IPS-11a (cell line): Measurements from ENCODE around the gene SLC27A4.
A peak's percentile ranks its signal among the peaks of the same experiment; 100 is the strongest.
"Not testable (repeated sequence)": the region's sequence is repeated elsewhere in the genome, so short reads cannot be mapped to it uniquely, and the experiment has no call there.

Experiments
- H3K4me3 ChIP-seq: one replicate; pipeline ENCODE4 v1.5.1; 2013; ENCODE audit warnings: low read depth, low read length, control low read depth

SLC27A4 gene

GRCh38 chr9:128323791-128324190 is 16.5 kb upstream of the SLC27A4 start:
- peak overlapping the region; percentile 98 for H3K4me3 ChIP-seq

DNA sequence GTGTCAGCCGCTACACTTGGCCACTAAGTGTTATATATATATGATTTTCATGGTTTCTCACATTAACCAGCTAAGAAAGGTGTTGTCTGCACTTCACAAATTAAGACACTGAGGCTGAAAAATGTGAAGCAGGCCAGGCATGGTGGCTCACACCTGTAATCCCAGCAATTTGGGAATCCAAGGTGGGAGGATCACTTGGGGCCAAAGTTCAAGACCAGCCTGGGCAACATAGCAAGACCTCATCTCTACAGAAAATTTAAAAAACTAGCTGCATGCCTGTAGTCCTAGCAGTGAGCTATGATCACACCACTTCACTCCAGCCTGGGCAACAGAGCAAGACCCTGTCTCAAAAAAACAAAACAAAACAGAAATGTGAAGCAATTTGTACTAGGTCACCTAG is 15.9 kb upstream of the SLC27A4 start:
- H3K4me3 ChIP-seq = no peak overlapping the region

GRCh38 chr9:128325629-128326028 is 14.7 kb upstream of the SLC27A4 start:
- no peak overlapping the region for H3K4me3 ChIP-seq

GRCh38 chr9:128333451-128333869 is 6.9 kb upstream of the SLC27A4 start:
- H3K4me3 ChIP-seq = no peak overlapping the region

- no peak overlapping the region for H3K4me3 ChIP-seq
Observed at GRCh38 chr9:128335161-128335560, 5.2 kb upstream of the SLC27A4 start.

DNA sequence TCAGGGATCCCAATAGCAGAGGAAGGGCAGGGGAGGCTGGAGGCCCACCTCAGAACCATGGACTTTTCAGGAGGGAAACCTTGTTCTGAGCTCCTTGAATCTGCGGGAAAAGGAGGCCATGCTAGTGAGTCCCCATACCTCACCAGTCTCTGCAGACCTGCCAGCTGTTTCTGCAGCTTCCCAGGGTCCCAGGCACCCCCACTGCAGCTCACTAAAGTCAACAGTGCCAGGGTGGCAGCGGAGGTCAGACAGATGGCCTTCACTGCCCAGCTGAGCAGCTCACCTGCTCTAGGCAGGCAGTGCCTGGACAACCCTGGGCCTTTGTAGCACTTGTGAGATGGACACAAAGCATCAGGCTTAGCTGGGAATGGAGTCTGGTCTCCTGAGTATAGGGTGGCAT is 4.4 kb upstream of the SLC27A4 start:
- no peak overlapping the region for H3K4me3 ChIP-seq

- no peak overlapping the region for H3K4me3 ChIP-seq
Observed at GRCh38 chr9:128337936-128338335, 2.4 kb upstream of the SLC27A4 start.

GRCh38 chr9:128338852-128339614 is 1.3 kb upstream of the SLC27A4 start:
- H3K4me3 ChIP-seq = not testable (repeated sequence)

DNA sequence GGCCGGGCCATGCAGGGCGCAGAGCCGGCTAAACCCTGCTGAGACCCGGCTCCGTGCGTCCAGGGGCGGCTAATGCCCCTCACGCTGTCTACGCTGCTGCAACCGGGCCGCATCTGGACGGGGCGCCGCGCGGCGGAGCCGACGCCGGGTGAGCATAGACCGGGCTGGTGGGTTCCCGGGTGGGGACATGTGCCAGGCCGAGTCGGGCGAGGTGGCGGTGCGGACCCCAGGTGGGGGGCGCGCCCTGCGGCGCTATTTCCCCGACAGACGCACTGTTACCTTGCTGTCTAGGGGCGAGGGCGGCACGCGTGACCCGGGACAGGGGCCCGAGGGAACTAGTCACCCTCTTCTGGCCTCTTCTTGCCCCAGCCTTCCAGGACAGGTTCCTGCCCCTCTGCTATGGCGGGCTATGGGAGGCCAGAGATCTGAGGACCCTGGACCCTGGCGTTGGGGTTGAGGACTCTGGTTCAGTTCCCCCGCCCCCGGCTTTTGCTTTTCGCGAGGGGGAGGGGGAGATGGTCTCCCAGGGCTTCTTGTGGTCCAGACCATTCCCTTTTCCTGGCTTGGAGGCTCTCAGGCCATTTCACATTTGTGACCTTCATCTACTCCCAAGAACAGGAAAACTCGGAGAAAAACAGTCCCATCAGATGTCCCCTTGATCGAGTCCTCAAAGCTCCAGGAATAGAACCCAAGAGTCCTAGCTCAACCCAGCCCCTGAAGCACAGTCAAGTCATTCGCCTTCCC is 536 bp downstream of the SLC27A4 start:
- peak overlapping the region; percentile 63 for H3K4me3 ChIP-seq

- peak overlapping the region; percentile 63 for H3K4me3 ChIP-seq
Observed at GRCh38 chr9:128341435-128341849, 1.1 kb downstream of the SLC27A4 start.

DNA sequence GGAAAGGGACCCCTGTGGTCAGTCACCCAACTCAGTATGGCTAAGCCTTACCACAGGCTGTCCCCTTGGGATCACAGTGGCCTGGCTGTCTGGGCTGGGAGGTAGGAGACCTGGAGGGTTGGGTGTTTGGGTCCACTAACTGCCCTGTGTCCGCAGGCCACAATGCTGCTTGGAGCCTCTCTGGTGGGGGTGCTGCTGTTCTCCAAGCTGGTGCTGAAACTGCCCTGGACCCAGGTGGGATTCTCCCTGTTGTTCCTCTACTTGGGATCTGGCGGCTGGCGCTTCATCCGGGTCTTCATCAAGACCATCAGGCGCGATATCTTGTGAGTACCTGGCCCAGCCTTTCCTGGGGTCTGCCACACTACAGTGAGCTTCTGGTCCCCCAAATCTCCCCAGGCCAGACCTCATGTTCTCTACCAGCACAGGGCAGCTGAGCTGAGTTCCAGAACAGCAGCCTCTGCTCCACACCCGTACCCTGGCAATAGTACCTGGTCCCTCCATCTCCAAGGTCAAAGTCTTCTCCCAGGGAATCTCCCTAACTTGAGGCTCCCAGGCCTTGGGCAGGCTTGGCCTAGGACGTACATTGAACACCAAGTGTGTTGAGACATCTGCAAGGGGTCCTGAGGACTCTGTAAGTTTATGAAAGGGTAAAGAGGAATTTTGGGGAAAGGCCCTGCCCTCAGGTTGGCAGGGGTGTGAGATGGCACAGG is 2.8 kb downstream of the SLC27A4 start:
- no peak overlapping the region for H3K4me3 ChIP-seq

DNA sequence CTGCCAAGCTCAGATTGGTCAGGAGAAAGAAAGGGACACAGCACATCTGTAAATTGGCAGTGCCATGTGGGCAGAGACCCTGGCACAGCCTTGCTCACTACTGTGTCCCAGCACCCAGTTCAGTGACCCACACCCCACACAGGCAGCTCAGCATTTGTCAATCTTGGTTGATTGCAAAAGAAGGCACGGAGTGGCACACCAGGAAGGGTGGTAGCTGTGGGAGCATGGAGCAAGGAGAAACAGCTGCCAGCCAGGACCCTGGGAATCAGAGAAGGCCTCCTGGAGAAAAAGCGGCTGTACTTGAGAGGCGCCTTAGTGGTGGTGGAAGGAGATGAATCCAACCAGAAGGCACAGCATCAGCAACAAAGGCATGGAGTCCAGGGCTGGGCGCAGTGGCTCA is 3.5 kb downstream of the SLC27A4 start:
- no peak overlapping the region for H3K4me3 ChIP-seq

DNA sequence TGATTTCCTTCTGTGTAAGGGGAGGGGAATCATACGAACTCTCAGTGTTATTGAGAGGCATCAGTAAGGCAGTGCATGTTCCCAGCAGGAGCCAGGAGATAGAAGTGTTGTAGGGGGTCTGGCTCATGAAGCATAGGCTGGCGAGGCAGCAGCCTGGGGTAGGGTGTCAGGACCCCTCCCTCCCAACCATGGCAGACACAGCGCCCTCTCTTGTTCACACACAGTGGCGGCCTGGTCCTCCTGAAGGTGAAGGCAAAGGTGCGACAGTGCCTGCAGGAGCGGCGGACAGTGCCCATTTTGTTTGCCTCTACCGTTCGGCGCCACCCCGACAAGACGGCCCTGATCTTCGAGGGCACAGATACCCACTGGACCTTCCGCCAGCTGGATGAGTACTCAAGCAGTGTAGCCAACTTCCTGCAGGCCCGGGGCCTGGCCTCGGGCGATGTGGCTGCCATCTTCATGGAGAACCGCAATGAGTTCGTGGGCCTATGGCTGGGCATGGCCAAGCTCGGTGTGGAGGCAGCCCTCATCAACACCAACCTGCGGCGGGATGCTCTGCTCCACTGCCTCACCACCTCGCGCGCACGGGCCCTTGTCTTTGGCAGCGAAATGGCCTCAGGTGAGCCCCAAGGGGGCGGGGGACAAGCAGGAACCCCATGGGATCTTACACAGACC is 4.7 kb downstream of the SLC27A4 start:
- H3K4me3 ChIP-seq = no peak overlapping the region

DNA sequence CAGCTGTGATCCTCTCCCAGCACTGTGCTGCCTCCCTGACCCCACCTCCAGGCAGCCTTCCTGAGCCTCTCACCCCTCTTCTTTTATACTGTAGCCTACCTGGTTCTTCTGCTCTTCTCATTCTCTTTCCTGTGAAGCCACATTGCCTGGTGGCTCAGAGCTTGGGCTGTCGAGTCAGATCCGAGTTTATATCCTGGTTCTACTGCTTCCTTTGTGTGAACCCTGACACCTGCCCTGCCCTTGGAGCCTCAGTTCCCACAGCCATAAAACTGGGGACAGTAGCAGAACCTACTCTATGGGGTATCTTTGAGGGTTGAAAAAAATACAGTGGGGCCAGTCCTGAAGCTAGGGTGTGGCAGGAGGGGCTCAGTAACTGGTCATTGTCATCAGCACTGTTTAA is 8.8 kb downstream of the SLC27A4 start:
- H3K4me3 ChIP-seq = no peak overlapping the region

GRCh38 chr9:128349772-128350171 is 9.4 kb downstream of the SLC27A4 start:
- no peak overlapping the region for H3K4me3 ChIP-seq

- no peak overlapping the region for H3K4me3 ChIP-seq
Observed at GRCh38 chr9:128355451-128355850, 15.1 kb downstream of the SLC27A4 start.

GRCh38 chr9:128358090-128358489 is 17.8 kb downstream of the SLC27A4 start:
- no peak overlapping the region for H3K4me3 ChIP-seq

- no peak overlapping the region for H3K4me3 ChIP-seq
Observed at GRCh38 chr9:128358861-128359260, 18.5 kb downstream of the SLC27A4 start.

GRCh38 chr9:128360826-128361225 is 20.5 kb downstream of the SLC27A4 start:
- no peak overlapping the region for H3K4me3 ChIP-seq

DNA sequence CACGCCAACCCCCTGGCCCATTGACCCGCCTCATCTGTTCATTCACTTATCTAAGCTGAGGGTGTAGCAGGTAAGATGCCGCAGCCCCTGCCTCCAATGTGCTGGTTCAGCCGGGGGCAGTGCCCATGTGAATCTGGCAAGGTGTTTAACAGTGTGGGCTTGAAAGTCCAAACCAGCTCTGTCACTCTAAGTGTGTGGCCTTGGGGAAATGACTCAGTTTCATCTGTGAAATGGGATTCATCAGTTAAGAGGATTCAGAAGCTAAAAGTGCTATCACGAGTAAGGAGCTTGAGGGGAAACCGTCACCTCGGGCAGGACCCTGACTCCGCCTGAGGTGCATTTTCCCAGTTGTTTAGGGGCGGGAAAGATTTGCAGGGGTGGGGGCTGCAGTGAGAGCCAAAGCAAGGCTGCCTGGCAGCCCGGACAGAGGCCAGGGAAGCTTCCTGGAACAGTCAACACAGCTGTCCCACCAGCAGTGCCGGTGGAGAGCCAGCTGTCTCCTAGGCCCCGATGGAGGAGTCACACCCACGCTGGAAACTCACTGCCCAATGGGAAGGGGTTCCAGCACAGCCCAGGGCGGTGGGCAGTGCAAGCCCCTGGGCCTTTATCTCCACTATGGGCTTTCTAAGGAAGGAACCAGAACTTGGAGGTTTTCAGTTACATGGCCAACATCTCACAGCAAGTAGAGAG is 21.1 kb downstream of the SLC27A4 start:
- H3K4me3 ChIP-seq = no peak overlapping the region
